GM19035 (cell line): ENCODE results near the gene CINP.
"Not testable (repeated sequence)": the region's sequence is repeated elsewhere in the genome, so short reads cannot be mapped to it uniquely, and the experiment has no call there.

Source experiments
- ATAC-seq: cut with Tn5 transposase; IDR thresholded peaks from one replicate; pipeline ENCODE4 v1.9.1; 2021; ENCODE audit not compliant: unreplicated experiment

The CINP gene

DNA sequence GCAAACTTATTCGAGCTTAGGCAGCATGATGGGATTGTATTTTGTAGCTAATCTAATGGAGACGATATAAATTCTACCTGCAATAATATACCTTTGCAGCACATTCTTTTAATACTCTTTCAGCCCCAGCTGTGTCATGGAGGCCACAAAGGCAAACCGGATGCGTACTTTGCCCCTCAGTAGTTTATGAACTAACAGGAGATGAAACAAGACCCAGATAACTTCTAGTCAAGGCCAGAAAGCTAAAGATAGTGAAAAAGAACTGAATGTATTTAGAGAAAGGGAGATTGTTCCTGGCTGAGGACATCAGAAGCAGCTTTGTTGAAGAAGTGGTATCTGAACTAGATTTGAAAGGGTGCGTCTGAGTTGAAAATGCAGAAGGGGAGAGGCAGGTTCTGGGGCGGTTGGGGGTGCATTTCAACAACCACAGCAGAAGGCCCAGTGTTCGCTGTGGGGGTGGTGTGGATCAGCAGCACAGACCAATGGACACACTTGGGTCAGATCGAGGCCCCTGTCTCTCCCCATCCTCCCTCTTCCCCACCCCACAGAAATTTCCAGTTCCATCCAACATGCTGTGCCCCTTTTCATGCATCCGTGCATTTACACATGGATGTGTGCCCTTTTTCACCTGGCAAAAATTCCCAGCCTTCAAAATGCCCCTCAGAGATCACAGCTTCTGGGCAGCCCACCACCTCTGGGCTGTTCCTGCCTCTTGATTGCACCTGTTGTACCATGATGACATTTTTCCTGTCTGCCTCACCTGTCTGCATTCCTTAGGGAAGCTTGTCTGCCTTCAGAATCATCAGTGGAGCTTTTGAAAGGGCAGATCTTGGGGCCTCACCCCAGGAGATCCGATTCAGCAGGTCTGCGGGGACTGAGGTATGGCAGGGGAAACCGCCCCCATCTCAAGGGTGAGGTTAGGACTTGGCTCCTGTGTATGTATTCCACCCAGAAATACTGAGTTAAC, 41.0 kb downstream of the CINP start:
- no peak for ATAC-seq

DNA sequence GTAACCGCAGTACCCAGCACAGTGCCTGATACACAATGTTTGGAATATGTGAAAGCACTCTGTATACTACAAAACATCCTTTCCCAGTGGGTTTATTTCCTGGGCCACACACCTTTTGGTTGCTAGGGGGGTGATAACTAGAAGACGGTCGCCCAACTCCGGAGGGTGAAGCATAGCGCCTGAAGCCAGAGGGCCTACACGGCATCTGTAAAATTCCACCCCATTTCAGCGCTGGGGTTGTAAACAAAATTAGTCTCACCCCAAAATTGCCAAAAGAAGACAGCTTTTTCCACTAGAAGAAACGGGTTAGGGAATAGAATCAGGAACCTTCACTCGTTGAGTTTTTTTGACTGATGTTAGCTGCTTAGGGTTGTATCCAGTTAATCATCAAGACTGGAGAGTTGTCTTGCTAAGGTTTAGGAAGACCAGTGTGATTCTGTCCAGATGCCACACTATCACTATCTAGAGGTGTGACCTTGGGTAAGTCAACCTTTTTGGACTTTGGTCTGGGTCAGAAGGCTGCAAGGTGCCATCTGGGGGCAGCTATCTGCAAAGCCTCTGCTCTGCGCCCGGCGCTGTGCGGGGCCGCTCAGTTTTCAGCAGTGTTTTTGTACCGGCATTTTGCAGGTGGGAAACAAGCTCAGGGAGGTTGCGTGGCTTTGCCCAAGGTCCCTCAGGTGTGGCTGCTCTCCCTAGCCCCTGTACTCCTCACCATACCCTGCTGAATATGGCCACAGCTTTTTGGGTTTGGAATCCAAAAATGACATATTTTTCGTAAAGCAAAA, 41.8 kb downstream of the CINP start:
- no peak for ATAC-seq

DNA sequence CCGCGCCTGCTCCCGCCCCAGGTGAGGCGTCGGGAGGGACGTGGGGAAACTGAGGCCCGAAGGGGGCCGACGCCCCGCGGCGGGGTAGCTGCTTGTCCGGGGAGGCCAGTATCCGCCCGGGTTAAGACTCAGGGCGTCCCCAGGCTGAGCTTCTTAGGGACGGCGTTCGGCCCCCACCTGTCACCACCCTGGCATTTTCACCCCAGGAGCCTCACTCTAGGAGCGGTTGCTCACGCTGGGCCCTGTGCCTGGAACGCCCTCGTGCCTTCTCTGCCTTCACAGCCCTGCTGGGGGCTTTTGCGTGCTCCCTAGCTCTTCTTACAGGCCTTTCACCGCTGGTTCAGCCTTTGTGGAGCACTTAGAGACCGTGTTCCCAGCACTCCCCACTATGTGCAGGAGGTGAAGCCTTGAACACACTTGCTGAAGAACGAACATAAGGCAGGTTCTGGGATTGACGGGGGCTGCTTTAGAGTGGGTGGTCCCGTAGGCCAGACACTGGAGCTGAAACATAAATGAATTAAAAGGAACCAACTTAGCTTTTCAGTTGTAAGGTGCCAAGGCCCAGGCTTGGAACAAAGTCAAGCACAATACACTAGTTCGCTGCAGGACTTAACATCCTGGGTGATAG, 42.5 kb downstream of the CINP start:
- peak; percentile 30 for ATAC-seq

DNA sequence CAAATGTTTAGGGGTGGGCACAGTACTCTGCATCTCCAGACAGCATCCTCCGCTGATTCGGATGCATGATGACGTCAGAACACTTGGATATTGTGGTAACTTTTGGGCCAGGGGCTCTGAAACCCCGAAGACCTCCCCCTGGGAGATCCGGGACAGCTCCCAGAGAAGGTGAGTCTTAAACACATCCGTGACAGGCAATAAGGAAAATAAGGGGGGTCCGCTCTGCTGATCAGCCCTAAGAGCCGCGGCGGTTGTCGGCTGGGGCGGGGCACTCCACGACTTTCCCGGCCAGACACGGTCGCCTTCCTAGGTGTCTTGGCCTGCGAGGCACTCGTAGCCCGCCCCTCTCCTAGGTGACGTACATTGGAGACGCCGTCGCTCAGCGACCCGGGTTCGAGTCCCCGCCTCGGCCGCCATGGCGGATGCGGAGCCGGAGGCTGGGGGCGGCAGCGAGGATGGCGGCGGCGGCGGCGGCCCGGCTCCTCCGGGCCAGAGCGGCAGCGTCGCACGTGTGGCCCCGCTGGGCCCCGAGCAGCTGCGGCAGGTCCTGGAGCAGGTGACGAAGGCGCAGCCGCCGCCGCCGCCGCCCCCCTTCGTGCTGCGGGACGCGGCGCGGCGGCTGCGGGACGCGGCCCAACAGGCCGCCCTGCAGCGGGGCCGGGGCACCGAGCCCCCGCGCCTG, 43.2 kb downstream of the CINP start, which contains the start of gene ZNF839:
Gene ZNF839, plus strand, starts transcription at position 396 of the 682 bp plus-strand sequence. Its CDS starts 20 bp downstream, at position 416.
- ATAC-seq = peak; percentile 60

DNA sequence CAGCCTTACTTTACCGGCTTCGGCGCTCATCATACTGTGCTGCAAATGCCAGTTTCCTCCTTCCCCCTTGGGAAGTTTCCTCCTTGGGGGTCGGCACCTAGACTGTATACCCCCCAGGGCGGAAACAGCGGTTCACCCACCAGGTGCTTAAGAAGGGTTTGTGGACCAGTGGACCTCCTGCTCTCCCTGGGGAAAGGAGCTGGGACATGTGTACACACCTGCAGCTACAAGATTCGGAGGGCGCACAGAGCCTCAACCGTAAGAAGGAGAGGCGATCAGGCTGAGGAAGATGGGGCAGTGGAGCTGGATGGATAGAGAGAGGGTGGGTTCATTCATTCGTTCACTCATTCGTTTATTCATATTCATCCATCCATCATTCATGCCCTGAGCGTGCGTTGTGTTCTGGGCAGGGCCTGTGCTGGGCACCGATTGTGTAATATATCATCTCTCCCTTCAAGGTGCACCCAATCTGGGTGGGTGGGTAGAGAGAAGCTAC, 43.9 kb downstream of the CINP start:
- ATAC-seq = no peak

DNA sequence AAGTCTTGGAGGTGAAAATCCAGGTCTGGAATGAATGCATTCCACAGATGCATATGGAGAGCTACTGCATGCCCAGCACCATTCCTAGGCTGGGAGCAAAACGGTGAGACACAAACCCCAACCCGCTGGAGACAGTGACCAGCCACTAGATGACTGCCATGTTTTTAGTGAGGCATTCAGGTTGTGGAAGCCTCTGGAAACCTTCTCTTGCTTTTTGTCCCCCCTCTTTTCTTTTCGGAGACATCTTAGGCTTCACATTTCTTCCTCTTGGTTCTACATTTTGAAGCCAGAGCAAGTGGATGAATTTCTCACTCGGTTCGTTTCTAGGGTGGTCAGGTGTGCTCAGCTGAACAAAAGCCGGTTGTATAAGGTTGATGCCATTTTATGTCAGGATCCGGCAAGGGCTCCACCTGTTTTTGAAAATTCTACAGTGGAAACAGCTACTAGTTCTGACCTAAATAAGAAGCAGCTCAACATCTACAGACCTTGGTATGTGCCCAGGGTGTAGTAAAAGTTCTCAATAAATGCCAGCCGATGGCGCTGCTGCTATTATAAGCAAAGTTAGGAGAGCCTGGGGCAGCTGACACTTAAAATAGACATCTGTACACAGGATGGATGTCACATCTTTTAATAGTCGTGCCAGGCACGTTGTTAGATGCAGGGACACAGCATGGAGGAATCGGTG, 45.0 kb downstream of the CINP start:
- ATAC-seq = no peak

DNA sequence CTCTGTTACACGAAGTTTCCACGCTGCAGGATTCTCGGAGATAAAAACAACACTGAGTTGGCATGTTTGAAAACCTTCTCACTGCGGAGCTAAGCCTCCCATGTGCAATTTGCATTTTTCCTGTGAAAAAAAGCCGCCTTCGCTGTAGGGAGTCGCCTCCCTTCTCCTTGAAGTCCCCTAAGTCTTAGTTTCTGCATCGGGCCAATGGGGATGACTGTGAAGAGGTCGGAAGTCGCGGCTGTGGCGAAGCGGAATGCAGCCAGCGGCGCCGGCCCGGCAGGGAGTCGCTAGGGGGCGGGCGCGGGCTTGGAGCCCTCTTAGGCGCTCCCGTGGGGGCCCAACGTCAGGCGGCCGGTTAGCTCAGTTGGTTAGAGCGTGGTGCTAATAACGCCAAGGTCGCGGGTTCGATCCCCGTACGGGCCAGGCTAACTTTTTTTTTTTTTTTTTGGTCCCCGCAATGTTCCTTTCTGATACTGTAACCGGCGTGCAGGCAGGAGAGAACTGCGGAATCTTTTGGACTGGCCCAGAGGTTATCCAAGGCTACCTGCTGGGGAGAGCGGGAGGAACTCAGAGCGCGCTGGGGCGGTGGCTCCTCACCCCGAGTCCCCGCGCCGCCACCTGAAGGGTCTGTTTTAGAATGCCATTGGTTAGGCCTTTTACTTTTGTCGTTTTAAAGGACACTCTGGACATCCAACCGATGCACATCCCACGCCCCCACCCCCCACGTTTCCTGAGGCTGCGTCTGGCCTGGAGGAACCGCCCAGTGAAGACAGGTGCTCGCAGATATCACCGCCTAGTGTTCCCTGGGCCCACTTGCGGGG, 45.7 kb downstream of the CINP start:
- ATAC-seq = peak; percentile 64

DNA sequence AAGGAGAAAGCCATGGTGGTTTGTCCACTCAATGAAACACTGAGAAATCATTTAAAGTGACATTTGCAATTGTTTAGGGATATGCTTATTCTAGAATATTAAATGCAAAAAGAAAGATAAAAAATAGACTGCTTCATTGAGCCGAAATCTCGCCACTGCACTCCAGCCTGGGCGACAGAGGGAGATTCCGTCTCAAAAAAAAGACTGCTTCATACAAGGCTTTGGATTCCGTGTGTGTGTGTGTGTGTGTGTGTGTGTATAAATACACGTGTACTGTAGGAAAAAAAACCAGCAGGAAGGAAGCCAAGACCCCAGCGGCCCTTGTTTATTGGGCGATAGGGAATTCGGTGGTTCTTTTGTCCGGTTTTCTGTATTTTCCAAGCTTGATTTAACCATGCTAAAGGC, 46.4 kb downstream of the CINP start:
- ATAC-seq = no peak

DNA sequence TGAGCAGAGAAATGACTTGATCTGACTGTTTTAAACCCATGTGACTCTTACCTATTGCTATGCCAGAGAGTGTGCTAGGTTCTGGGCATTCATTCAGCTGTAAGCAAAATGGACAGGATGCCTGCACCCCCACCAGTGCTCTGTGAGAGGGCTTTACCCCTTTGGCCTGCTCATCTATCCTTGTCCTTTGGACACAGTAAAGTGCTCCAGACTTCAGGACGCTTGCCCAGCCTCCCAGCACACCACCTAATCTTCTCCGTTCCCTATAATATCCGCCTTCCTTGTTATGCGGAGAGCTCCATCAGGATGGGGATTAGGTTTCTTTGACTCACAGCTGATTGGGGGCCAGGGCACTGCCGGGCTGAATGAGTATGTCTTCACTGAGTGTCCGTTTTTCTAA, 47.6 kb downstream of the CINP start:
- ATAC-seq = no peak

DNA sequence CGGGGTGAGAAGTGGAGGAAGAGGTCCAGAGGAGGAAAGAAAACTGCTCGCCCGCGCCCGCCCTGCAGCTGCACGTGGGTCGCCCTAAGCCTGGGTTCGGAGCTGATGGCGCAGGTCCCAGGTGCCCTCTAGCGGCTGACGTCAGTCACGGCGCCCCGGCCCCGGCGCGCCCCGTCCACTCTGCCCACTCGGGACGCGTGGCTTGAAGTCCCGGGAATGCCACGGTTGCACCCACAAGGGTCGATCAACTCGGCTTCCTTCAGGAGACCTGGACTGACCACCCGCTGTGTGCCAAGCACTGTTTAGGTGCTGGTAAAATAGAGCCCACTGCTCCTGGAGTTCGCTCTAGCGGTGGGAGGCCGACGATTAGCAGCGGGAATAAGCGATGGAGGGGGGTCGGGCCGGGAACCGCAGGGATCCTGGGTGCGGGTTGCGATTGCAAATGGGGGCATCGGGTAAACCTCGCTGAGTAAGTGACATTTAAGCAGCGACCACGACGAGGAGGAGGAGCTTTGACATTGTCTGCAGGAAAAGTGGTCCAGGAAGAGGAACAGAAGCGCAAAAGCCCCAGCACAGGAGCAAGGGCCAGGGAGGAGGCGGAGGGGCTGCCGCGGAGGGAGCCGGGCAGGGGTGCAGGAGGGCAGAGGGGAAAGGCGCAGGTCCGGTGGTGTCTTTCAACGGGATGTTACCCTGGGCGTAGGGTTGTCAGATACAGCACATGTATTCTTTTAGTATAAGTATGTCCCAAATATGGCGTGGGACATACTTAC, 48.3 kb downstream of the CINP start:
- peak; percentile 45 for ATAC-seq

DNA sequence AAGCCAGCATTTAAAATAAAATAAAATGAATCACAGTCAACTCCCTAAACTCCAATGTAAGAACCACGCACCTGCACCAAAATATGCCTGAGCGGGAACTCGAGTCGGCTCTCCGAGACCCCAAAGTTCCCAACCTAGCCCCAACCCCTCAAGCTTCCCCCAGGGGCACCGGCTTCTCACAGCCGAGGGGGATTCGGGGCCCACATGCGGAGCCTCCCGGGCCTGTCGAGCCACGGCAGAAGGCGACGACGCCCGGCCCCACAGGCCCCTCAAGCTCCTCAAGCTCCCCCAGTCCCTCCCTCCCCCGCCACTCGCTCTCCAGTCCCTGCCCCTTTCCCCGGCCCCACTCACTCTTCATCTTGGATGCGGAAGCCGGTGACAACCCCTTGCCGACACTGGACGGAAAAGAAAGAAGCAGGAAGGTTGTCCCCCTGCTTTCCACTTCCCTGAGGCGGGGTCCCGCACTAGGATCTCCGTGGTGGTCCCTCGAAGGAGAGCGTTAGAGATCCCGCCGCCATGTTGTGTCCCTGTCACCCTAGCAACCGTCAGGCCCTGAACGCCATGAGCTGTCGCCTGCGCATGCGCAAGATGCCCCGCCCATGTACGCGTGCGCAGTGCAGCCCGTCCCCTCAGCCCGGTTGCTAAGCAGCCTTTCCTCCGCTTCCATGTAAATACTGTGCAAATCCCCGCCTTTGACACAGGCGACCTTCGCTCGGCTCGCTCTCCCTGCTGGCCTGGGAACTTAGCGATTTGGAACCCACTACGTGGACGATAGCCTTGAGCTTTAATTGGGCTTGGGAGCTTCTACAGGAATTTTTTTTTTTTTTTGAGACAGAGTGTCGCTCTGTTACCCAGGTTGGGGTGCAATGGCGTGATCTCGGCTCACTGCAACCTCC, 57.8 kb downstream of the CINP start, which contains the start of gene MOK:
Gene MOK, minus strand, starts transcription at position 554 of the 896 bp plus-strand sequence. Its CDS starts 196 bp downstream, at position 358.
- ATAC-seq = peak; percentile 95

DNA sequence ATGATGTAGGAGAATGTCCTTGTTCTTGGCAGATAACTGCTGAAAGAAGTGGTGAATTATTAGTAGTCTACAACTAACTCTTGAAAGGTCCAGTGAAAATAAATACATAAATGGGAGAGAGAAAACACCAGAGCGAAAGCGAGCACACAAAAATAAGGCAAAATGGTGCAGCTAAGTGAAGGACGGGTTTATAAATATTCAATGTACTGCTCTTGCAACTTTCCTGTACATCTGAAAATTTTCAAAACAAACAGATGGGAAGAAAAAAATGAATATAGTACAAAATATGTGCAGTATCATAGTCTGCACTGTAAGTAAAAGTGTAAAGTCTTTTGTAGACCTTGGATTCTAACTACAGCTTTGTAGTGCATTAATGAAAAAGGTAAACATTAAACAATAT, 59.0 kb downstream of the CINP start:
- ATAC-seq = no peak

DNA sequence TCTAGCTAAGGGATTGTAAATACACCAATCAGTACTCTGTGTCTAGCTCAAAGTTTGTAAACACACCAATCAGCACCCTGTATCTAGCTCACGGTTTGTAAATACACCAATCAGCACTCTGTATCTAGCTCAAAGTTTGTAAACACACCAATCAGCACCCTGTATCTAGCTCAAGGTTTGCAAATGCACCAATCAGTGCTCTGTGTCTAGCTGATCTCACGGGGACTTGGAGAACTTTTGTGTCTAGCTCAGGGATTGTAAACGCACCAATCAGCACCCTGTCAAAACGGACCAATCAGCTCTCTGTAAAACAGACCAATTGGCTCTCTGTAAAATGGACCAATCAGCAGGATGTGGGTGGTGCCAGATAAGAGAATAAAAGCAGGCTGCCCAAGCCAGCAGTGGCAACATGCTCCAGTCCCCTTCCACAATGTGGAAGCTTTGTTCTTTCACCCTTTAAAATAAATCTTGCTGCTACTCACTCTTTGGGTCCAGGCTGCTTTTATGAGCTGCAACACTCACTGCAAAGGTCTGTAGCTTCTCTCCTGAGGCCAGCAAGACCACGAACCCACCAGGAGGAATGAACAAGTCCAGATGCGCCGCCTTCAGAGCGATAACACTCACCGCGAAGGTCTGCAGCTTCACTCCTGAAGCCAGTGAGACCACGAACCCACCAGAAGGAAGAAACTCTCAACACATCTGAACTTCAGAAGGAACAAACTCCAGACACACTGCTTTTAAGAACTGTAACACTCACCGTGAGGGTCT, 64.2 kb downstream of the CINP start:
- not testable (repeated sequence) for ATAC-seq
